ENCODE measurements around the gene SLC7A1. TPM values are rescaled to one million over a fixed set of nuclear protein-coding genes. Genes with fewer than 3 reads are reported as not detected.

SLC7A1 gene
- total RNA-seq, 4 donors from 2014 or later = 87.5 to 127 (median 93.9) TPM

DNA sequence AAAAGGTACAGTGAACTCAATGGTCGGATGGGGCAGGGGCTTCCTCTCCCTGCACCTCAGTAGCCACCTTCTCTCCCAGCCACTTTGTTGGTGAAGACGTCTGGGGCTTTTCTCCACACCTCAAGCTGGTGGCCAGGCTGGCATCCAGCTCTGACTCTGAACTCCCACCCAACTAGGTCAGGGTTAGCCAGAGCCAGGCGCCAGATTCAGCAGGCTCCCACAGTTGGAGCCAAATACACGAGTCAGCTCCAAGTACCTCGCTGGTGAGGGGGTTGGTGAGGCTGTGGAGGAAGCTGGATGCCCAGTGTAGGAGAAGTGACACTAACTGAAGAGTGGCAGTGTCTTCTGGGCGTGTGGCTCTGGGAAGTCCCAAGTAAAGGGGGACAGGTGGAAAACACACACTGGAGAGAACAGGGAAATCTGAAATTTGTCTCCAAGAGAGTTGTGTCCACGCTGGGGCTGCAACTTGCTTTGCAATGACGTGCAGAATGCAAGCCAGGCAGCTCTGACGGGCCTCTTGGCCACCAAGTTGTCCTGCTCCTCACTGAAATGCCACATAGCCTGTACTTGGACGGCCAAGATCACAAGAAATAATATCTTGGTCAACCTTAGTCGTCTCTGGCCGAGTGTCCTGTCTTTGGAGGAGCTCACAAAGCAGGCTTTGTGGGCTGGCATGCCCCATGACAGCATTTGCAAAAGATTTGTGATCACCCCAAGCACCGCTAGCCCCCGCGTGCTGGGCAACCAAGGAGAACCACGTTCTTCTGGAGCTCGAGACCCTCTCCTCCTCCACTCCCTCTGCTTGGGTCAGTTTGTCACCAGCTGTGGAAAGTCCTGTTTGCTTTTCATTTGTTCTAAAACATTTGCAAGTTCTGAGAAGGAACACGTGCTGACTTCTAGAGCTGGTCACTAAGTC is 18.1 kb downstream of the SLC7A1 start:
- Histone ChIP-seq H3K4me3 (no peak overlapping the region), H3K36me3 (no peaks in the 10 kb centered on the region), H3K4me1 (peaks cover 10 to 96% (median 39%) of the 10 kb centered on the region in 3 donors), H3K27me3 (no peaks in the 10 kb centered on the region), H3K9me3 (no peaks in the 10 kb centered on the region), H3K27ac (peak overlapping the region; percentile 25 to 97 (median 82))
- intact Hi-C loops (cut with DNase I) = no loop called here
- 46 to 53% methylated on average over 15 to 17 of the region's 18 CpGs for WGBS, 2 donors
- no peak for TF ChIP-seq POLR2A (IDR thresholded peaks at IDR 0.05)
- TF ChIP-seq, protein P1, sequence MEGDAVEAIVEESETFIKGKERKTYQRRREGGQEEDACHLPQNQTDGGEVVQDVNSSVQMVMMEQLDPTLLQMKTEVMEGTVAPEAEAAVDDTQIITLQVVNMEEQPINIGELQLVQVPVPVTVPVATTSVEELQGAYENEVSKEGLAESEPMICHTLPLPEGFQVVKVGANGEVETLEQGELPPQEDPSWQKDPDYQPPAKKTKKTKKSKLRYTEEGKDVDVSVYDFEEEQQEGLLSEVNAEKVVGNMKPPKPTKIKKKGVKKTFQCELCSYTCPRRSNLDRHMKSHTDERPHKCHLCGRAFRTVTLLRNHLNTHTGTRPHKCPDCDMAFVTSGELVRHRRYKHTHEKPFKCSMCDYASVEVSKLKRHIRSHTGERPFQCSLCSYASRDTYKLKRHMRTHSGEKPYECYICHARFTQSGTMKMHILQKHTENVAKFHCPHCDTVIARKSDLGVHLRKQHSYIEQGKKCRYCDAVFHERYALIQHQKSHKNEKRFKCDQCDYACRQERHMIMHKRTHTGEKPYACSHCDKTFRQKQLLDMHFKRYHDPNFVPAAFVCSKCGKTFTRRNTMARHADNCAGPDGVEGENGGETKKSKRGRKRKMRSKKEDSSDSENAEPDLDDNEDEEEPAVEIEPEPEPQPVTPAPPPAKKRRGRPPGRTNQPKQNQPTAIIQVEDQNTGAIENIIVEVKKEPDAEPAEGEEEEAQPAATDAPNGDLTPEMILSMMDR (IDR thresholded peaks at IDR 0.05) = no peak
- no peak for DNase-seq

DNA sequence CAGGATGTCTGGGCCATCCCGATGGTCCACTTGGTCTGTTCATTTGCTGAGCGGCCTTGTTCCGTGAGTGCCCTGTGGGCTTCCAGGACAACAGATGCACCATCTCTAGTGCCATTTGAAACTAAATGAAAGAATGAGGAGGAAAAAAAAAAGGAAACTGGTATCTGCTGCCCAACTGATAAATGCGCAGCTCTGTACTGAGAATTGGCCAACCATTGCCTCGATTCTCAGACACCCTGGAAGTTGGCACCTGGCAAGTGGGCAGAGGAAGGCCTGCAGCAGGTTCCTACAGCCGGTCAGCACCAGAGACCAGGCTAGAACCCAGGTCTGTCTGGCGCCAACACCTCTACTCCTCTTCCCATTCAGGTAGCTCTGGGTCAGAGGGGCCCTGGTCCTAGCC is 18.9 kb downstream of the SLC7A1 start:
- peaks cover 10 to 96% (median 37%) of the 10 kb centered on the region in 3 donors for H3K4me1 ChIP-seq
- no peaks in the 10 kb centered on the region for H3K36me3 ChIP-seq
- no peaks in the 10 kb centered on the region for H3K9me3 ChIP-seq
- intact Hi-C loops (cut with DNase I) = no loop called here
- DNase-seq = no peak
- H3K27ac ChIP-seq = peak overlapping the region in 3 of 4 donors; percentile 67 to 97 (median 96)
- 86 to 90% methylated on average over 7 of the region's 7 CpGs for WGBS, 2 donors
- no peaks in the 10 kb centered on the region for H3K27me3 ChIP-seq
- H3K4me3 ChIP-seq = no peak overlapping the region
- no peak for TF ChIP-seq POLR2A (IDR thresholded peaks at IDR 0.05)
- TF ChIP-seq, protein P1 (IDR thresholded peaks at IDR 0.05) = no peak

DNA sequence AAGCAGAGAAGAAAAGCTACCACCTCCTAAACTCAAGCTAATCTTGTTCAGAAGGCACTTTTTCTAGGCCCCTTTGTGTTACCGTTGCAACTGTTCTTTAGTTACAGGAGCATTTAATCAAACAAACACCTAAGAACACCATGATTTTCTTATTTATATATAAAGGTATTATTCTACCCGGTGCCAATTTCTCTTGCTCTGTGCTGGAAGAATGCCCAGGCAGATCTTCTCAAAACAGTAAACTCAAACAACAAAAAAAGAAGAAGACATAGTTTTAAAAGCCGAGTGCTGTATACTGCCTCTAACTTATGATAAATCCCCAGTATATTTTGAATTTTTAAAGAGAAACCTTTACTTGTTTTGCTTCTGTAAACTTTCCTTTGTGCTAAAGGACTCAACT is 20.4 kb downstream of the SLC7A1 start:
- 27 to 41% methylated on average over 3 of the region's 3 CpGs for WGBS, 2 donors
- TF ChIP-seq, protein P1 (IDR thresholded peaks at IDR 0.05) = no peak
- no peak for TF ChIP-seq POLR2A (IDR thresholded peaks at IDR 0.05)
- no peak for DNase-seq
- H3K27me3 ChIP-seq = no peaks in the 10 kb centered on the region
- H3K4me3 ChIP-seq = no peak overlapping the region
- H3K36me3 ChIP-seq = no peaks in the 10 kb centered on the region
- H3K4me1 ChIP-seq = peaks cover 10 to 96% (median 38%) of the 10 kb centered on the region in 3 donors
- no peaks in the 10 kb centered on the region for H3K9me3 ChIP-seq
- H3K27ac ChIP-seq = peak overlapping the region in 3 of 4 donors; percentile 8 to 80 (median 63)
- intact Hi-C loops (cut with DNase I) = no loop called here

DNA sequence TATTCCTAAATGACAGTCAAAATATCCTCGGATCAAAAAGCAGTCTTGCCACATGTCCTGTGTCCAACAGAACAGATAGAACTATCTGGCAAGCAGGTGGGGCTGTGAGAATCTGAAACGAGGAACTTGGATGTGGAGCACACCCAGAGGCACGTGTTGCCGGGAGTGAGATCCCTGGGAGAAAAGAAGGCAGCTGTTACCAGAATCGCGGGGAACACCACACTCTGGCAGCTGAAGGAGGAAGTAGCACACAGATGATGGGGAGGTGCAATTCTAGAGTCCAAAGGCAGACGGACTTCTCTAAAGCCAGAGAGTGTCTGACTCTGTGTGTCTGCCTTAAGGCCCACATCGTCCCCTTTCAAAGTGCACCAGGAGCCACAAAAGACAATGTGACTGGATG is 22.3 kb downstream of the SLC7A1 start:
- TF ChIP-seq, protein P1 (IDR thresholded peaks at IDR 0.05) = no peak
- peak in 1 of 4 donors; percentile 13 for TF ChIP-seq POLR2A (IDR thresholded peaks at IDR 0.05)
- peak overlapping the region in 3 of 4 donors; percentile 35 to 80 (median 63) for H3K27ac ChIP-seq
- 13% methylated on average over 8 of the region's 8 CpGs for WGBS, 2 donors
- peak; percentile 2 for DNase-seq
- no peaks in the 10 kb centered on the region for H3K9me3 ChIP-seq
- no peaks in the 10 kb centered on the region for H3K27me3 ChIP-seq
- no peaks in the 10 kb centered on the region for H3K36me3 ChIP-seq
- no peak overlapping the region for H3K4me3 ChIP-seq
- peaks cover 10 to 96% (median 44%) of the 10 kb centered on the region in 3 donors for H3K4me1 ChIP-seq
- intact Hi-C loops (cut with DNase I) = no loop called here

DNA sequence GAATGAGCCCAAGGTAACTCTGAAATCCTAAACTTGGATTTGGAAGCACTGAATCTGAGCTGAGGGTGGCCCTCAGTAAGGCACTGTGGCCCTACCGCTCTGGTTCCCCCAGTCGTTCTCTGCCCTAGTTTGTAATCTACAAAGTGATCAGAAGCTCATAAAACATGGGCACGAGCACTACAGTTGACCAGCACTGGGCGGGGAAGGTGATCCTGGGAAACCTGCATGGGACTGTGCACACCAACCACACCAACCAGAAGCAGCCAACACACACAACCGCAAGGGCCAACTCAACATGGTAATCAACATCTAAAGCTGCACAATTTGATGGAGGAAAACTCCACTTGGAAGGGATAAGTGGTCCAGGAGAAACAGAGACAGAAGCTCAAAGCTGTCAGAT is 22.9 kb downstream of the SLC7A1 start:
- peaks cover 8 to 96% (median 38%) of the 10 kb centered on the region in 3 donors for H3K4me1 ChIP-seq
- no peak for DNase-seq
- intact Hi-C loops (cut with DNase I) = no loop called here
- peak overlapping the region; percentile 25 to 80 (median 59) for H3K27ac ChIP-seq
- WGBS, 2 donors = 42 to 52% methylated on average over 5 of the region's 5 CpGs
- H3K36me3 ChIP-seq = no peaks in the 10 kb centered on the region
- no peak overlapping the region for H3K4me3 ChIP-seq
- H3K9me3 ChIP-seq = no peaks in the 10 kb centered on the region
- no peak for TF ChIP-seq POLR2A (IDR thresholded peaks at IDR 0.05)
- TF ChIP-seq, protein P1 (IDR thresholded peaks at IDR 0.05) = no peak
- no peaks in the 10 kb centered on the region for H3K27me3 ChIP-seq
